Endothelial cell of umbilical vein (primary cell): ENCODE measurements around the gene NR6A1. TPM values are rescaled to one million over a fixed set of nuclear protein-coding genes. Genes with fewer than 3 reads are reported as not detected.

ENCODE experiments used
- BruUV-seq: library from RNA; stranded (reverse); fragments of 400-500 nt; replicated peaks from 2 replicates; lab custom pipeline; 2021; lab: Mats Ljungman, UMichigan
- CTCF ChIA-PET: fragments of 300-600, 350-600 bp; sonication (Branson Sonifier 250); formaldehyde crosslinking; loops from one replicate; lab custom pipeline; 2021; ENCODE audit warnings: antibody characterized with exemption, inconsistent platforms; lab: Charles Lee
- POLR2A ChIA-PET: fragments of 300-600, 350-600 bp; sonication (Branson Sonifier 250); formaldehyde crosslinking; loops from one replicate; lab custom pipeline; 2021; ENCODE audit warnings: antibody characterized with exemption, inconsistent platforms; lab: Charles Lee
- DNase-seq: peaks from one replicate; pipeline ENCODE4 v3.0.0-alpha.2; 2011; ENCODE audit warnings: low read depth, low spot score
- FAIRE-seq: peaks from 2 replicates; lab custom pipeline; 2011; peaks lifted over from hg19 to GRCh38; lab: Jason Lieb, UNC
- H2AFZ ChIP-seq: 2 replicates; pipeline ENCODE4 v1.6.0; 2012; ENCODE audit warnings: low read depth, low read length, control low read depth, inconsistent platforms
- H3K27ac ChIP-seq: 2 replicates; pipeline ENCODE4 v1.5.1; 2011; ENCODE audit warnings: low read depth, mild to moderate bottlenecking, control low read depth, low read length, moderate library complexity; ENCODE audit not compliant: insufficient read depth
- H3K27me3 ChIP-seq, 2 experiments: 2 replicates each; pipeline versions ENCODE4 v1.6.0 to v1.6.1; 2011; ENCODE audit warnings: low read length in 2 of 2, mixed read lengths in 1 of 2; ENCODE audit not compliant: control insufficient read depth in 2 of 2, insufficient read depth in 2 of 2
- H3K36me3 ChIP-seq, 2 experiments: 2 replicates in 1 of 2; 3 replicates in 1 of 2; pipeline ENCODE4 v1.5.1; 2011; ENCODE audit warnings: low read length in 2 of 2, mild to moderate bottlenecking in 1 of 2, moderate library complexity in 1 of 2; ENCODE audit not compliant: control insufficient read depth in 2 of 2, insufficient read depth in 2 of 2; ENCODE audit errors: extremely low read depth in 1 of 2
- H3K4me1 ChIP-seq: 3 replicates; pipeline ENCODE4 v1.5.1; 2011; ENCODE audit warnings: mild to moderate bottlenecking, low read length; ENCODE audit not compliant: control insufficient read depth, insufficient read depth; ENCODE audit errors: extremely low read depth
- H3K4me2 ChIP-seq: 2 replicates; pipeline ENCODE4 v1.6.1; 2011; ENCODE audit warnings: low read length, control low read depth, mixed read lengths; ENCODE audit not compliant: insufficient read depth
- H3K4me3 ChIP-seq, 3 experiments: fragments of 200-600 bp in 1 of 3; sonication (generic), shearing (Covaris generic) in 1 of 3; replicated peaks in 1 of 3; 2 replicates each; pipeline ENCODE4 v1.5.1; 2011 to 2016; ENCODE audit warnings: control low read depth in 3 of 3, low read length in 3 of 3, mild to moderate bottlenecking in 2 of 3, inconsistent platforms in 1 of 3, low read depth in 1 of 3, moderate library complexity in 1 of 3; ENCODE audit not compliant: insufficient read depth in 1 of 3
- H3K79me2 ChIP-seq: 2 replicates; pipeline ENCODE4 v1.6.0; 2012; ENCODE audit warnings: low read length, inconsistent platforms; ENCODE audit not compliant: control insufficient read depth, insufficient read depth
- H3K9ac ChIP-seq: replicated peaks from 2 replicates; pipeline ENCODE3; 2011; ENCODE audit warnings: low read length, control low read depth; ENCODE audit not compliant: insufficient read depth; ENCODE audit errors: extremely low read depth
- H3K9me1 ChIP-seq: replicated peaks from 3 replicates; pipeline ENCODE4 v1.6.0; 2011; ENCODE audit warnings: mild to moderate bottlenecking, low read length; ENCODE audit not compliant: control insufficient read depth, insufficient read depth; ENCODE audit errors: extremely low read depth
- H3K9me3 ChIP-seq: replicated peaks from 2 replicates; pipeline ENCODE4 v1.5.1; 2012; ENCODE audit warnings: low read length, inconsistent platforms; ENCODE audit not compliant: control insufficient read depth, insufficient read depth
- H4K20me1 ChIP-seq: replicated peaks from 2 replicates; pipeline ENCODE3; 2011; ENCODE audit warnings: mild to moderate bottlenecking, low read length; ENCODE audit not compliant: control insufficient read depth, insufficient read depth; ENCODE audit errors: extremely low read depth
- EZH2 ChIP-seq: IDR thresholded peaks from 2 replicates; pipeline ENCODE4 v1.6.1; 2012; ENCODE audit warnings: borderline replicate concordance, low read depth, mild to moderate bottlenecking, moderate library complexity, low read length, inconsistent platforms; ENCODE audit not compliant: severe bottlenecking
- JUN ChIP-seq: IDR thresholded peaks from 2 replicates; pipeline ENCODE4 v1.6.1; 2011; ENCODE audit warnings: borderline replicate concordance, low read depth; ENCODE audit not compliant: insufficient read length, insufficient read depth
- MYC ChIP-seq: IDR thresholded peaks from one replicate; pipeline ENCODE4 v1.6.1; 2011; ENCODE audit warnings: mild to moderate bottlenecking, low read depth, low read length
- POLR2A ChIP-seq: IDR thresholded peaks from 2 replicates; pipeline ENCODE4 v1.6.1; 2012; ENCODE audit warnings: low read depth, mild to moderate bottlenecking, control low read depth, low read length
- POLR2AphosphoS5 ChIP-seq: IDR thresholded peaks from 2 replicates; pipeline ENCODE4 v1.6.1; 2012; ENCODE audit warnings: low read depth, mild to moderate bottlenecking, control low read depth, low read length, moderate library complexity; ENCODE audit not compliant: insufficient read depth
- dilution Hi-C: fragments of 300-500 bp; cut with MboI; formaldehyde crosslinking; loops from one replicate; pipeline ENCODE4 v1.15.0; 2019; ENCODE audit warnings: low sequenced_read_pairs; ENCODE audit not compliant: extremely low pct_ligation_motif_present
- intact Hi-C: fragments of 100-400 bp; cut with micrococcal nuclease; formaldehyde crosslinking; loops from one replicate; pipeline ENCODE4 v1.10.0; 2022
- polyA plus RNA-seq, 4 experiments: library from polyadenylated mRNA; depleted of rRNA in 3 of 4; stranded (reverse) in 3 of 4; unstranded in 1 of 4; fragments of >200 nt; gene quantifications; 2 replicates each; pipeline versions ENCODE4 v1.2.1 to v1.2.3, GENCODE V29; 2011 to 2012; ENCODE audit warnings: missing spikeins in 1 of 4
- total RNA-seq: library from RNA; stranded (reverse); gene quantifications from 2 replicates; pipeline ENCODE4 v1.2.3, GENCODE V29; 2021
- TF ChIP-seq, protein P1 (sequence below), 2 donors: IDR thresholded peaks; 1 replicate in 1 of 2; 2 replicates in 1 of 2; pipeline ENCODE4 v1.5.1; 2011; ENCODE audit warnings: low read length in 2 of 2, mild to moderate bottlenecking in 2 of 2, moderate library complexity in 2 of 2, control low read depth in 1 of 2, inconsistent platforms in 1 of 2, low read depth in 1 of 2; ENCODE audit not compliant: insufficient read depth in 1 of 2; ENCODE audit errors: extremely low read depth in 1 of 2
- TF ChIP-seq, protein P2 (sequence below): IDR thresholded peaks from 2 replicates; pipeline ENCODE4 v1.6.1; 2011; ENCODE audit not compliant: insufficient read depth, insufficient read length

The NR6A1 gene
- total and polyA plus RNA-seq, 2 donors (not counting 3 experiments of a cell fraction or from before 2014, with no cell fraction given) = 0.17 to 1.2 TPM

DNA sequence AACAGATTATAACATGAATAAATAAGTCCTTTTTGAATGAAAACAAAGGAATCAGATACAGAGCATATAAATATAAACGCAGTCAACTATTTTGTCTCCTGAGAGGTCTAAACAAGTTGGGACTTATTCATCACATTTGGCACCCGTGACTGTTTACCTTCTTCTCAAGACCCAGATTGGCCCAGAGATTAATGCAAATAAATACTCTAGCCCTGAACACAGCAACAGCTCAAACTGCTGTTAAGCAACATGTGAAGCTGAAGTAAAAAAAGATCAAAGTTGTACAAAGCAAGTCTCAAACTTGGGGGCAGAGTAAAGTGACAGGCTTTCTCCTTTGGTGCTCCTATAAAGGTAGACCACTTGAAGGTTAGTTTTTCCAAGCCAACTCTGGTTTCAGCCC, 168.9 kb downstream of the NR6A1 start:
- no peak overlapping the region for H3K4me3 ChIP-seq
- no peak overlapping the region for H3K9ac ChIP-seq
- H3K9me1 ChIP-seq = no peaks in the 10 kb centered on the region
- no peak overlapping the region for H2AFZ ChIP-seq
- TF ChIP-seq, protein P1, sequence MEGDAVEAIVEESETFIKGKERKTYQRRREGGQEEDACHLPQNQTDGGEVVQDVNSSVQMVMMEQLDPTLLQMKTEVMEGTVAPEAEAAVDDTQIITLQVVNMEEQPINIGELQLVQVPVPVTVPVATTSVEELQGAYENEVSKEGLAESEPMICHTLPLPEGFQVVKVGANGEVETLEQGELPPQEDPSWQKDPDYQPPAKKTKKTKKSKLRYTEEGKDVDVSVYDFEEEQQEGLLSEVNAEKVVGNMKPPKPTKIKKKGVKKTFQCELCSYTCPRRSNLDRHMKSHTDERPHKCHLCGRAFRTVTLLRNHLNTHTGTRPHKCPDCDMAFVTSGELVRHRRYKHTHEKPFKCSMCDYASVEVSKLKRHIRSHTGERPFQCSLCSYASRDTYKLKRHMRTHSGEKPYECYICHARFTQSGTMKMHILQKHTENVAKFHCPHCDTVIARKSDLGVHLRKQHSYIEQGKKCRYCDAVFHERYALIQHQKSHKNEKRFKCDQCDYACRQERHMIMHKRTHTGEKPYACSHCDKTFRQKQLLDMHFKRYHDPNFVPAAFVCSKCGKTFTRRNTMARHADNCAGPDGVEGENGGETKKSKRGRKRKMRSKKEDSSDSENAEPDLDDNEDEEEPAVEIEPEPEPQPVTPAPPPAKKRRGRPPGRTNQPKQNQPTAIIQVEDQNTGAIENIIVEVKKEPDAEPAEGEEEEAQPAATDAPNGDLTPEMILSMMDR (IDR thresholded peaks at IDR 0.05; ENCODE audit: extremely low read depth in 1 of 2, insufficient read depth in 1 of 2, low read depth in 1 of 2, low read length in 2 of 2) = no peak
- TF ChIP-seq JUN = no peak
- TF ChIP-seq EZH2 = no peak
- TF ChIP-seq, protein P2, sequence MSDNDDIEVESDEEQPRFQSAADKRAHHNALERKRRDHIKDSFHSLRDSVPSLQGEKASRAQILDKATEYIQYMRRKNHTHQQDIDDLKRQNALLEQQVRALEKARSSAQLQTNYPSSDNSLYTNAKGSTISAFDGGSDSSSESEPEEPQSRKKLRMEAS = no peak
- TF ChIP-seq POLR2AphosphoS5 = no peak
- TF ChIP-seq POLR2A = no peak
- no peak for TF ChIP-seq MYC
- no TSS peak for BruUV-seq
- dilution Hi-C loops (no loop called here), intact Hi-C loops (no loop called here)
- no peak for FAIRE-seq
- H3K4me1 ChIP-seq = no peaks in the 10 kb centered on the region
- H3K9me3 ChIP-seq = no peaks in the 10 kb centered on the region
- no peak overlapping the region for H3K27ac ChIP-seq
- H3K27me3 ChIP-seq = peaks cover 1 to 2% of the 10 kb centered on the region in 2 experiments
- H3K4me2 ChIP-seq = no peak overlapping the region
- no peaks in the 10 kb centered on the region for H3K79me2 ChIP-seq
- POLR2A ChIA-PET = no interaction called here
- DNase-seq = no peak
- no peaks in the 10 kb centered on the region for H4K20me1 ChIP-seq
- no peaks in the 10 kb centered on the region for H3K36me3 ChIP-seq
- CTCF ChIA-PET = interaction anchor here (0.8 kb wide), 1 partner anchor 15 kb away, joined by 4 read pairs; no protein-coding TSS in a partner anchor
